Epithelial cell of esophagus (primary cell): ENCODE data around the gene FGD3.

Experiments
- DNase-seq: peaks from one replicate; pipeline ENCODE4 v3.0.0; 2010; ENCODE audit warnings: low read depth
- H3K4me3 ChIP-seq: 2 replicates; pipeline ENCODE4 v1.5.1; 2011; ENCODE audit warnings: mild to moderate bottlenecking, low read length, control low read depth
- CTCF ChIP-seq: IDR thresholded peaks from 2 replicates; pipeline ENCODE4 v1.5.1; 2011; ENCODE audit warnings: low read depth, mild to moderate bottlenecking, low read length, control low read depth, inconsistent platforms; ENCODE audit not compliant: insufficient read depth; ENCODE audit errors: missing control alignments

The FGD3 gene

GRCh38 chr9:93041108-93041802, 93.9 kb downstream of the FGD3 start:
- no peak for DNase-seq
- TF ChIP-seq CTCF: no peak
- H3K4me3 ChIP-seq: no peak overlapping the region

GRCh38 chr9:93043122-93043521, 95.8 kb downstream of the FGD3 start:
- H3K4me3 ChIP-seq: no peak overlapping the region
- no peak for TF ChIP-seq CTCF
- DNase-seq: no peak

GRCh38 chr9:93045521-93045920, 98.2 kb downstream of the FGD3 start:
- no peak overlapping the region for H3K4me3 ChIP-seq
- no peak for TF ChIP-seq CTCF
- no peak for DNase-seq

- no peak overlapping the region for H3K4me3 ChIP-seq
- no peak for TF ChIP-seq CTCF
- no peak for DNase-seq
Measured at GRCh38 chr9:93048566-93049448, 101.5 kb downstream of the FGD3 start.

GRCh38 chr9:93049491-93049890, 102.2 kb downstream of the FGD3 start:
- no peak for DNase-seq
- H3K4me3 ChIP-seq: no peak overlapping the region
- TF ChIP-seq CTCF: no peak

GRCh38 chr9:93050231-93050630, 102.9 kb downstream of the FGD3 start:
- TF ChIP-seq CTCF: no peak
- no peak overlapping the region for H3K4me3 ChIP-seq
- DNase-seq: no peak
